Esophagus squamous epithelium (tissue), 5 donors: ENCODE data around the gene KLHL41. TPM values are rescaled to one million over a fixed set of nuclear protein-coding genes. Genes with fewer than 3 reads are reported as not detected.
A peak's percentile ranks its signal among the peaks of the same experiment; 100 is the strongest.

Source experiments
- DNase-seq: peaks from one replicate; lab custom pipeline; 2025; lab: John Stamatoyannopoulos, UW
- H3K27ac ChIP-seq, 4 donors: fragments of 200-600 bp; sonication (generic); one replicate each; pipeline ENCODE4 v1.5.1; 2016 to 2019; ENCODE audit warnings: mild to moderate bottlenecking in 1 of 4
- H3K27me3 ChIP-seq, 4 donors: fragments of 200-600 bp; sonication (generic); 1 replicate in 3 of 4; 2 replicates in 1 of 4; pipeline versions ENCODE4 v1.5.1 to v1.6.0; 2017 to 2021; ENCODE audit warnings: antibody characterized with exemption in 1 of 4
- H3K36me3 ChIP-seq, 3 donors: fragments of 200-600 bp; sonication (generic); one replicate each; pipeline ENCODE4 v1.5.1; 2016 to 2019
- H3K4me1 ChIP-seq, 3 donors: fragments of 200-600 bp; sonication (generic); one replicate each; pipeline ENCODE4 v1.5.1; 2017 to 2019
- H3K4me3 ChIP-seq, 4 donors: fragments of 200-600 bp; sonication (generic); 1 replicate in 3 of 4; 2 replicates in 1 of 4; pipeline ENCODE4 v1.5.1; 2016 to 2019; ENCODE audit warnings: mild to moderate bottlenecking in 2 of 4, moderate library complexity in 1 of 4
- H3K9me3 ChIP-seq, 3 donors: fragments of 200-600 bp; sonication (generic); one replicate each; pipeline ENCODE4 v1.5.1; 2016 to 2019
- POLR2A ChIP-seq, 4 donors: fragments of 450-650 bp; IDR thresholded peaks; one replicate each; pipeline ENCODE4 v1.6.1; 2017; ENCODE audit warnings: antibody characterized with exemption in 4 of 4, mild to moderate bottlenecking in 4 of 4, moderate library complexity in 3 of 4
- WGBS, 2 donors: methylation state at CpG; one replicate each; pipeline ENCODE4 v1.1.5; 2018; 5-methylcytosine and 5-hydroxymethylcytosine counted together
- intact Hi-C: fragments of 100-400 bp; cut with DNase I; formaldehyde crosslinking; loops from one replicate; pipeline ENCODE4 v1.15.0; 2022
- total RNA-seq, 4 donors: library from RNA; depleted of rRNA; stranded (reverse); fragments of >200 nt; gene quantifications; one replicate each; pipeline ENCODE4 v1.1.0, GENCODE V29; 2016
- TF ChIP-seq, protein P1 (sequence below), 6 experiments: fragments of 450-650 bp in 4 of 6; fragments of 200-600 bp in 2 of 6; sonication (generic) in 2 of 6; IDR thresholded peaks; one replicate each; pipeline ENCODE4 v1.5.1; 2016 to 2019; ENCODE audit warnings: antibody characterized with exemption in 6 of 6, mild to moderate bottlenecking in 4 of 6, moderate library complexity in 4 of 6
- donor health status: DM: yes; HTN: yes; CAD: no.

The KLHL41 gene
- total RNA-seq, 4 donors from 2014 or later, result 0.40 to 0.76 TPM; not detected in 2

DNA sequence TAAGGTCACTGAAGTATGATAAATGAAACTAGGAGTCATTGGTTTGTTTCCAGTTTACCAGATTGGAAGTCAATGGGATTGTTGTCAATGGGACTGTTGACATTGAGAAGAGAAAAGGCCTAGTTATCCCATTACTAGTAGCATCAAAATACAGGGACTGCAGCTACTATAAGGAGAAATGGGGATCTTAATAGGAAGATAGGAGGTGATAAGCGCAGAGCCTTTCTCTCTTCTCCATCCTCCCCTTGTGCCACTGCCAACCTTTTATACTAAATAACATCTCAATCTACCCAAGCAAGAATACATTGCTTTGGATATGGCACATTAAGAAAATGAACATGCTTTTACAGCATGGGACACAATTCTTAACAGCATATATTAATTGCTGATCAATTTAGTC is 40.7 kb upstream of the KLHL41 start:
- 88 to 94% methylated on average over 1 of the region's 1 CpG for WGBS, 2 donors
- no peak for DNase-seq
- intact Hi-C loops, result no loop called here
- Histone ChIP-seq H3K9me3 (no peaks in the 10 kb centered on the region), H3K4me1 (no peaks in the 10 kb centered on the region), H3K27me3 (no peaks in the 10 kb centered on the region), H3K27ac (no peak overlapping the region), H3K4me3 (no peak overlapping the region), H3K36me3 (no peaks in the 10 kb centered on the region)
- TF ChIP-seq, protein P1, sequence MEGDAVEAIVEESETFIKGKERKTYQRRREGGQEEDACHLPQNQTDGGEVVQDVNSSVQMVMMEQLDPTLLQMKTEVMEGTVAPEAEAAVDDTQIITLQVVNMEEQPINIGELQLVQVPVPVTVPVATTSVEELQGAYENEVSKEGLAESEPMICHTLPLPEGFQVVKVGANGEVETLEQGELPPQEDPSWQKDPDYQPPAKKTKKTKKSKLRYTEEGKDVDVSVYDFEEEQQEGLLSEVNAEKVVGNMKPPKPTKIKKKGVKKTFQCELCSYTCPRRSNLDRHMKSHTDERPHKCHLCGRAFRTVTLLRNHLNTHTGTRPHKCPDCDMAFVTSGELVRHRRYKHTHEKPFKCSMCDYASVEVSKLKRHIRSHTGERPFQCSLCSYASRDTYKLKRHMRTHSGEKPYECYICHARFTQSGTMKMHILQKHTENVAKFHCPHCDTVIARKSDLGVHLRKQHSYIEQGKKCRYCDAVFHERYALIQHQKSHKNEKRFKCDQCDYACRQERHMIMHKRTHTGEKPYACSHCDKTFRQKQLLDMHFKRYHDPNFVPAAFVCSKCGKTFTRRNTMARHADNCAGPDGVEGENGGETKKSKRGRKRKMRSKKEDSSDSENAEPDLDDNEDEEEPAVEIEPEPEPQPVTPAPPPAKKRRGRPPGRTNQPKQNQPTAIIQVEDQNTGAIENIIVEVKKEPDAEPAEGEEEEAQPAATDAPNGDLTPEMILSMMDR (IDR thresholded peaks at IDR 0.05), result no peak
- no peak for TF ChIP-seq POLR2A (IDR thresholded peaks at IDR 0.05)

DNA sequence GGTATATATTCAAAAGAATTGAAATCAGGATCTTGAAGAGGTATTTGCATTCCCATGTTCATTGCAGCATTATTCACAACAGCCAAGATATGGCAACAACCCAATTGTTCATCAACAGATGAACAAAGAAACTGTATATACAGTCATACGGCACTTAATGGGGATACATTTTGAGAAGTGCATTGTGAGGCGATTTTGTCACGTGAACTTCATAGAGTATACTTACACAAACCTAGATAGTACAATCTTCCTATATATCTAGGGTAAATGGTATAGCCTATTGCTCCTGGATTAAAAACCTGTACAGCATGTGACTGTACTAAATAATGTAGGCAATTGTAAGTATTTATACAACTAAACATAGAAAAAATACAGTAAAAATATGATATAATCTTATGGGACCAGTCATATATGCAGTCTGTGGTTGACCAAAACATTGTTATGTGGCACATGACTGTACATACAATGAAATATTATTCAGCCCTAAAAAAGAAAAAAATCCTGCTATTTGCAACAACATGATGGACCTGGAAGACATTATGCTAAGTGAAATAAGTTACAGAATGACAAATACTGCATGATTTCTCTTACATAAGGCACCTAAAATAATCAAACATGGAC is 39.4 kb upstream of the KLHL41 start:
- WGBS, 2 donors, result 71 to 74% methylated on average over 3 of the region's 3 CpGs
- no peaks in the 10 kb centered on the region for H3K36me3 ChIP-seq
- H3K4me1 ChIP-seq, result no peaks in the 10 kb centered on the region
- no peaks in the 10 kb centered on the region for H3K27me3 ChIP-seq
- TF ChIP-seq POLR2A (IDR thresholded peaks at IDR 0.05), result no peak
- TF ChIP-seq, protein P1 (IDR thresholded peaks at IDR 0.05), result no peak
- no peak overlapping the region for H3K4me3 ChIP-seq
- H3K27ac ChIP-seq, result no peak overlapping the region
- intact Hi-C loops, result no loop called here
- no peaks in the 10 kb centered on the region for H3K9me3 ChIP-seq
- no peak for DNase-seq

DNA sequence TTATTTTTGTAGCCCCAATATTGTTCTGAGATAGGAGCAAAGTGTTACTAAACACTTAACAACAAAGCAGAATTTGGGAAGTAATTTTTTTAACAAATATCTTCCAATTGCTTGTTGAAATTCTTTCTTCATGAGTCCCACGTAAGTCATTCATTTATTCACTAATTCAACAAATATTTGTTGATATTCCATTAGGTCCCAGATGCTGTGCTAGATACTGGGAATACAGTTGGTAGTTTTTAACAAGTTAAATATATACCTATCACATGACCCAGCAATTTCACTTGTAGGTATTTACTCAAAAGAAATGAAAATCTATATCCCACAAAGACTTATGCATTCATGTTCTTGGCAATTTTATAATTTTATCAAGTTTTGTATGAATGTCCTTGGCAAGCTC is 37.3 kb upstream of the KLHL41 start:
- H3K27ac ChIP-seq, result no peak overlapping the region
- no peaks in the 10 kb centered on the region for H3K9me3 ChIP-seq
- H3K27me3 ChIP-seq, result no peaks in the 10 kb centered on the region
- intact Hi-C loops, result no loop called here
- WGBS, 2 donors, result 70 to 89% methylated on average over 1 of the region's 1 CpG
- TF ChIP-seq POLR2A (IDR thresholded peaks at IDR 0.05), result no peak
- TF ChIP-seq, protein P1 (IDR thresholded peaks at IDR 0.05), result no peak
- H3K4me1 ChIP-seq, result no peaks in the 10 kb centered on the region
- DNase-seq, result no peak
- H3K36me3 ChIP-seq, result no peaks in the 10 kb centered on the region
- no peak overlapping the region for H3K4me3 ChIP-seq

DNA sequence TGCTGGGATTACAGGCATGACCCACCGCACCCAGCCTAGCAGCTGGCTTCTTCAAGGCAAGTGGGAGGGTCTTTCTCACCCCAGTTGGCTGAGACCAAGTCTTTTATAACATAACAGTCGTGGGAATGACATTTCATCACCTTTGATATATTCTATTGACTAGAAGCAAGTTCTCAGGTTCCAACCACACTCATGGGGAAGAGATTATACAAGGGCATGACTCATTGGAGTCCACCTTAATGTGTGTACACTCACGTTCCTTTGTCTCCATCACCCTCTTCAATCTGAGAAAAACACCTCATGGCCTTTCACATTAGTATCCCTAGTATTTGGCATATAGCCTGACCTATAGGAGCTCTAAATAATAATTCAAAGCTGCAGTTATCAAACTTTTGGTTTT is 33.0 kb upstream of the KLHL41 start:
- Histone ChIP-seq H3K27ac (no peak overlapping the region), H3K9me3 (no peaks in the 10 kb centered on the region), H3K4me1 (peaks cover 8 to 15% (median 10%) of the 10 kb centered on the region in 3 donors), H3K27me3 (no peaks in the 10 kb centered on the region), H3K4me3 (no peak overlapping the region), H3K36me3 (no peaks in the 10 kb centered on the region)
- WGBS, 2 donors, result 37 to 75% methylated on average over 2 to 3 of the region's 3 CpGs
- TF ChIP-seq POLR2A (IDR thresholded peaks at IDR 0.05), result no peak
- TF ChIP-seq, protein P1 (IDR thresholded peaks at IDR 0.05), result no peak
- intact Hi-C loops, result no loop called here
- DNase-seq, result no peak

DNA sequence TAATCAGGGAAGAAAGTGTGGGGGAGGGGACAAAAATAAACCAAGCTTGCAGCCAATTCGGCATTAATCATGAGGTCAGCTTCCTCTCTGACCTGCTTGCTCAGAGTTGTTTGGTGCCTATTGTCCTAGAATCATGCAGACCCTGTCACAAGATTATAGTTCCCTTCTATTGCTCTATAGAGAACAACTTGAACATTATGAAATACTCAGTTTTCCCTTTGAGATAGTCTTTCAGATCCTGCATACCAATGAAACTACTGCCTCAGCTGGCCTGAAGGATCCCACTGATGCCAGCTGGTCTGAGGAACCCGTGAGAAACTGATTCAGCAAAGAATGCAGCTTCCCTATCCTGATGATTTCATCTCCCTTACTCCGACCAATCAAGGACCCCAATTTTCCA is 31.2 kb upstream of the KLHL41 start:
- Histone ChIP-seq H3K4me1 (peaks cover 8 to 15% (median 10%) of the 10 kb centered on the region in 3 donors), H3K27me3 (no peaks in the 10 kb centered on the region), H3K36me3 (peaks cover 0 to 13% (median 0%) of the 10 kb centered on the region in 3 donors), H3K9me3 (no peaks in the 10 kb centered on the region), H3K27ac (peak overlapping the region in 2 of 4 donors; percentile 78 to 81), H3K4me3 (no peak overlapping the region)
- DNase-seq, result no peak
- TF ChIP-seq POLR2A (IDR thresholded peaks at IDR 0.05), result no peak
- TF ChIP-seq, protein P1 (IDR thresholded peaks at IDR 0.05), result no peak
- intact Hi-C loops, result no loop called here
- 49 to 65% methylated on average over 3 of the region's 3 CpGs for WGBS, 2 donors
